ENCODE measurements around the gene DAGLA. TPM values are rescaled to one million over a fixed set of nuclear protein-coding genes. Genes with fewer than 3 reads are reported as not detected.

The DAGLA gene
- total RNA-seq, 1 donor: 4.2 TPM

DNA sequence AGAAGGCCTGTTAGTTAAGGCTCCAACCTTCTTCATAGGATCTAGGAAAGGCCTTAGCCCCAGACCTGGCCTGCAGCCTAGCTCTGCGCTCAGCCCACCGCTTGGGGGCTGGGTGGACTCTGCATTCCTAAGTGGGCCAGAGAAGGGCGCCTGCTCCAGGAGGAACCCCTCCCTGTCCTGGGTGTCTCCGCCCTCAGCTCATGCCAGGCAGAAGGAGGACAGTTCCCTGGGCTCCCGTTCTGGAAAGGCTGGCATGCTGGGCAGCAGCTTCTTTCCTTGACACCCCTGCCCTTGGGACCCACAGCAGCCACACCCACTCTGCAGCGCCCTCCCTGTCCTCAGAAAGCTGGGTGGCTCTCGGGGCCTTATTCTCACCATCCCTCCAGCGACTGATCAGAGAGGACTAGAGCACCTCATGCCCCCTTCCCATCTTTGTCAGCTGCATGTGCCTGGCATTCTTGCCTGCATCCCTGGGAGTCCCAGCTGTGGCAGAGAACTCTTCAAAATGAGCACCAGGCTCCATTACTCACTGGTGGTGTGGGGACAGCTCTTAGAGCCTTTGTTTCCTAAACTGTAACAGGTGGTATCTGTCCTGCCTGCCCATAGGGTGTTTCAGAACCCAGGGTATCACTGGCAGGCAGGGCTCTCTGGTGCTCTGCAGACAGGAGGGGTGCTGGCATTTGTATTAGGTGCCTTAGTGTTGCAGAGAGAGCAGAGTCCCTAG lies 51.9 kb downstream of the DAGLA start:
- H3K4me3 ChIP-seq (ENCODE audit: low read depth, low read length): no peak overlapping the region
- peak; percentile 43 for DNase-seq (ENCODE audit: low read depth)
- TF ChIP-seq CTCF (IDR thresholded peaks at IDR 0.05; ENCODE audit: insufficient read depth, low read length): no peak

DNA sequence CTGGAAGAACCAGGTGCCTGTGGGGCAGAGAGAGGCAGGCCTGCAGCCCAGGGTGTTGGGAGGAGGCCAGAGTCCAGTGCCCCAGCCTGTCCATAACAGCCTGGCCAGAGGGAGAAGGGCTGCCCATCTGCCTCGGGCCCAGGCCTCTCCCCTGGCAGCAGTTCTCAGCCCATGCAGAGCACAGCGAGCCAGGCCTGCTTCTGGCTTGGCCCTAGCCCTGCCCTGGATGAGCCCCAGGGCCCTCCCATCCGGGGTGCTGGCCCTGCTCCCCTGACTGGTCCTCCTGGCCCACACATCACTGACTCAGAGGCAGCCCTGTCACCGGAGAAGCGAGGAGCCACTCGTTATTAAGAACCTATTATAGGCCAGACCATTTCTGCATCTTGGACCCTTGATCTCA lies 52.5 kb downstream of the DAGLA start:
- DNase-seq (ENCODE audit: low read depth): peak; percentile 79
- no peak overlapping the region for H3K4me3 ChIP-seq (ENCODE audit: low read depth, low read length)
- no peak for TF ChIP-seq CTCF (IDR thresholded peaks at IDR 0.05; ENCODE audit: insufficient read depth, low read length)

DNA sequence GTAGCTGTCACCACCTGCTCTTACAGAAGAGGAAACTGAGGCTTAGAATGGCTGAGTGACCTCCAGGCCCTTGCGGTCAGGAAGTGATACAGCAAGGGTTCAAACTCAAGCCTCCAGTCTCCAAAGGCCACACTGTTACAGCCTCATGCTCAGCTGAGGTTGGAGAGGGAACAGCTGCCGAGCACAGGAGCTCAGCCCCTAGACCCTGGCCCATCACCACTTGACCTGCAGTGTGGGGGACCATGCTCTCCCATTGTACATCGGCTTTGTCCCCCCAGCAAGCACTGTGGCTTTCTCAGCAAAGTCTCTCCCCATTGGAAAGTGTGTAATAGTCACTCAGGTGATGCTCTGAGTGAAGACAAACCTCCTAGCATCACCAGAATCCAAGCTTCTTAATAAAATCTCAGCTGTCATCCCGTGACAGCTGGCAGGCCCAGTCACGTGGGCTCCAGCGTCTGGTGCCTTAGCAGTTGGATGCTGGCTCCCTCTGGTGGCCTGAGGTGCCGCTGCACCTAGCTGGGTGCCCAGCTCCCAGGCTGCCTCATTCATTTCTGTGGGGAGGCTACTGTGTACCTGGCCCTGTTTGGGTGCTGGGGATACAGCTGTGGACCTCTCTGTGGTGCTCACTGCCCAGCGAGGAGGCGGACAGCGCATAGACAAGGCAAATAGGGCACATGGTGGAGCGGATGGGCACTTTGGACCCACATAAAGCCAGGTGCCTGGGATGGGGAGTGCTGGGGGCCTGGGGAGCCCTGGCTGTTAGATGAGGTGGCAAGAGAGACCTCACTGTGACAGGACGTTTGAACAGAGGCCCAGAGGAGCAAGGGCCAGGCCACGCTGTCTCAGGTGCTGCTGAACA lies 53.2 kb downstream of the DAGLA start:
- H3K4me3 ChIP-seq (ENCODE audit: low read depth, low read length): no peak overlapping the region
- DNase-seq (ENCODE audit: low read depth): peak; percentile 85
- TF ChIP-seq CTCF (IDR thresholded peaks at IDR 0.05; ENCODE audit: insufficient read depth, low read length): peak; percentile 98

GRCh38 chr11:61734767-61735166 lies 54.6 kb downstream of the DAGLA start:
- no peak overlapping the region for H3K4me3 ChIP-seq (ENCODE audit: low read depth, low read length)
- TF ChIP-seq CTCF (IDR thresholded peaks at IDR 0.05; ENCODE audit: insufficient read depth, low read length): no peak
- no peak for DNase-seq (ENCODE audit: low read depth)

DNA sequence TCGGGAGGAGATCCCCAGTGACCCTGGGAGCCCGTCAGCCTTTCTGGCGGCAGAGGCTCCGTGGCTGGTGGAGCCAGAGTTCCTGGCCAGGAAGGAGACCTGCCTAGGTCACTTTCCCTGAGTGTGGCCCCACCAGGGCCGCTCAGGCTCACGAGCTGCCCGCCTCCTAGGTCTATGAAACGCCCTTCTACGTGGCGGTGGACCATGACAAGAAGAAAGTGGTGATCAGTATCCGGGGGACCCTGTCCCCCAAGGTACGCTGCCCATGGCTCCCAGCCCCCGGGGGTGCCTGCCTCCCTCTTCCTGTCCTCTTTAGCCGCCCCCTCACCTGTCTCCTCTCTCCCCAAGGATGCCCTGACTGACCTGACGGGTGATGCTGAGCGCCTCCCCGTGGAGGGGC lies 55.2 kb downstream of the DAGLA start:
- H3K4me3 ChIP-seq (ENCODE audit: low read depth, low read length): no peak overlapping the region

DNA sequence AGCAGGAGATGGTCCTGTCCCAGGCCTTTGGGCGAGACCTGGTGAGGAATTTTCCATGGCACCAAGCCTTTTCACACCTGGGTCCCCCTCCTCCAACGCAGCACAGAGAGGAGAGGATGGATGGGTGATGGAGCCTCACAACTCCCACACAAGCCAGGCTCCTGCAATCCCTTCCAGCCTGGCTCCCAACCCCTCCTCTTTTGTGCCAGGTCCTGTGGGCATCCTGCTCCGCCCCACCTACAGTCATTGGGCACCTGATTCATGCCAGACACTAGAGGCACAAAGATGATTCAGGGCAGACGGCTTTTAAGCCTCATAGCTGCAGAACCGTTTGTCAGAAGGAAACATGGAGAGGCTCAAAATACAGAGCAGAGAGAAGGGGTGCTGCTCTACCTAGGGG lies 56.1 kb downstream of the DAGLA start:
- no peak for TF ChIP-seq CTCF (IDR thresholded peaks at IDR 0.05; ENCODE audit: insufficient read depth, low read length)
- DNase-seq (ENCODE audit: low read depth): no peak
- no peak overlapping the region for H3K4me3 ChIP-seq (ENCODE audit: low read depth, low read length)

More for the DNA sequence above, 55.2 kb downstream of the DAGLA start:
- no peak for TF ChIP-seq CTCF (IDR thresholded peaks at IDR 0.05; ENCODE audit: insufficient read depth, low read length)
- no peak for DNase-seq (ENCODE audit: low read depth)
